Memory B cell (primary cell): ENCODE measurements around the gene CCDC27.
"Not testable (repeated sequence)": the region's sequence is repeated elsewhere in the genome, so short reads cannot be mapped to it uniquely, and the experiment has no call there.

Experiments
- ATAC-seq: fragments of 150-1000 bp; cut with Tn5 transposase; 2 replicates; pipeline ENCODE4 v1.10.0; 2021; ENCODE audit warnings: low read depth, mild to moderate bottlenecking, moderate library complexity
- DNase-seq, 2 donors: peaks; one replicate each; pipeline ENCODE4 v3.0.0; 2022; ENCODE audit warnings: low spot score in 2 of 2
- H3K27ac Mint-ChIP-seq: one replicate; pipeline ENCODE4 v1.8.0; 2022; ENCODE audit warnings: mild to moderate bottlenecking, moderate library complexity, mixed read lengths
- H3K27me3 Mint-ChIP-seq: one replicate; pipeline ENCODE4 v1.8.0; 2022; ENCODE audit warnings: mixed read lengths
- H3K36me3 Mint-ChIP-seq: one replicate; pipeline ENCODE4 v1.8.0; 2022; ENCODE audit warnings: mild to moderate bottlenecking, mixed read lengths
- H3K4me1 Mint-ChIP-seq: one replicate; pipeline ENCODE4 v1.8.0; 2022; ENCODE audit warnings: mixed read lengths
- H3K4me3 Mint-ChIP-seq: one replicate; pipeline ENCODE4 v1.8.0; 2022; ENCODE audit warnings: mild to moderate bottlenecking, moderate library complexity, mixed read lengths
- H3K9me3 Mint-ChIP-seq: one replicate; pipeline ENCODE4 v1.8.0; 2022; ENCODE audit warnings: mixed read lengths

The CCDC27 gene

DNA sequence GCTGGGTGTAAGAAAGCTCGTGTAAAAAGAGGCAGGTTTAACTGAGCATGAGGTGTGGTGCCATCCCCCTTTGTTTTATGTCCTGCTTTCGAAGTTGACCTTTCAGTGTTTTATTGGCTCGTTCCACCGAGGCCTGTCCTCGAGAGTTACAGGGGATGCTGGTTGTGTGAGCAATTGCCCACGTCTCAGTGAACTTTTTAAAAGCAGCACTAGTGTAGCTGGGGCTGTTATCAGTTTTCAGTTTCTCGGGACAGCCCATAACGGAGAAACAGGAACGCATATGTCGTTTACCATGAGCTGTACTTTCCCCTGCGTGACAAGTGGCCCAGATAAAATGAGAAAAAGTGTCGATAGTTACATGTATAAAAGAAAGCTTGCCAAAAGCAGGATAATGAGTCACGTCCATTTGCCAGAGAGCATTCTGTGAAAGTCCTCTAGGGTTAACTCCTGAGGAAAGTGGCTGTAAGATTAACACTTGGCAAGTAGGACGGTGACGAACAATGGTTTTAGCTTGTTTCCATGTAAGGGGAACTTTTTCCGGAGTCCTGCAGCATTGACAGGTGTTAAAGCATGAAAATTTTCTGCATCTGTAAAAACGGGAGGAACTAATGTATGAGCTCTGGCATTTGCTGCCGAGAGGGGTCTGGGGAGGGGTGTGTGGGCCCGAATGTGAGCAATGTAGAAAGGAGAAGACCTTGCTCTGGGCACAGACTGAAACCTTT lies 51.8 kb downstream of the CCDC27 start:
- H3K9me3 Mint-ChIP-seq, result peaks cover 5% of the 10 kb centered on the region
- ATAC-seq, result no peak
- no peak overlapping the region for H3K27ac Mint-ChIP-seq
- peaks cover 7% of the 10 kb centered on the region for H3K4me1 Mint-ChIP-seq
- H3K36me3 Mint-ChIP-seq, result peaks cover 3% of the 10 kb centered on the region
- H3K27me3 Mint-ChIP-seq, result peaks cover 7% of the 10 kb centered on the region
- peak overlapping the region; percentile 18 for H3K4me3 Mint-ChIP-seq
- no peak for DNase-seq

- not testable (repeated sequence) for ATAC-seq, H3K9me3 Mint-ChIP-seq, H3K27me3 Mint-ChIP-seq
These were observed 52.3 kb downstream of the CCDC27 start for GRCh38 chr1:3804627-3804944.

DNA sequence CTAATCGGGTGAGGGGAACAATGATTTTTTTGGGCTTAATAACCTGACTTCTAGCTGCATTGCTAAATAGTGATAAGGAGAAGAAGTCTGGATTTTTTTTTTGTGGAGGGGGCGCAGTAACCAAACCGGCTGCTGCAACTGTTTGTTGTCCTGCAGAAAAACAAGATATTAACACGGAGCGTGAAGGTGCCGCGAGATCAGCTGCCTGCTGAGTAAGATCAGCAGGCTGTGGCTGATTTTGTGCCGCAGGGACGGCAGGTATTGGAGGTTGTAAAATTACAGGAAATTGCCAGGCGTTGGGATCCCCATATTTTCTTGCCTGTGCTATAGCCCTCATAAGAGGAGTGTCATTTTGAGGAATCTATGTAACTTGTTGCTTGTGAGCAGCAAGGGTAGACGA lies 52.8 kb downstream of the CCDC27 start:
- H3K4me1 Mint-ChIP-seq, result peaks cover 7% of the 10 kb centered on the region
- H3K4me3 Mint-ChIP-seq, result no peak overlapping the region
- H3K27ac Mint-ChIP-seq, result no peak overlapping the region
- DNase-seq, result no peak
- peaks cover 3% of the 10 kb centered on the region for H3K36me3 Mint-ChIP-seq
- peaks cover 5% of the 10 kb centered on the region for H3K9me3 Mint-ChIP-seq
- no peak for ATAC-seq
- peaks cover 5% of the 10 kb centered on the region for H3K27me3 Mint-ChIP-seq

More at GRCh38 chr1:3804627-3804944, 52.3 kb downstream of the CCDC27 start:
- DNase-seq, H3K4me1 Mint-ChIP-seq, H3K27ac Mint-ChIP-seq, H3K36me3 Mint-ChIP-seq: not testable (repeated sequence)
- H3K4me3 Mint-ChIP-seq, result peak overlapping the region; percentile 18

GRCh38 chr1:3807769-3808168 lies 55.5 kb downstream of the CCDC27 start:
- H3K27ac Mint-ChIP-seq, result no peak overlapping the region
- H3K4me1 Mint-ChIP-seq, result peaks cover 4% of the 10 kb centered on the region
- peaks cover 5% of the 10 kb centered on the region for H3K27me3 Mint-ChIP-seq
- no peak for ATAC-seq
- DNase-seq, result no peak
- H3K4me3 Mint-ChIP-seq, result no peak overlapping the region
- H3K36me3 Mint-ChIP-seq, result peaks cover 3% of the 10 kb centered on the region
- H3K9me3 Mint-ChIP-seq, result peaks cover 5% of the 10 kb centered on the region

GRCh38 chr1:3809680-3810079 lies 57.4 kb downstream of the CCDC27 start:
- Mint-ChIP-seq H3K4me3 (no peak overlapping the region), H3K27me3 (peaks cover 5% of the 10 kb centered on the region), H3K4me1 (no peaks in the 10 kb centered on the region), H3K9me3 (peaks cover 5% of the 10 kb centered on the region), H3K27ac (no peak overlapping the region), H3K36me3 (peaks cover 8% of the 10 kb centered on the region)
- DNase-seq (no peak), ATAC-seq (no peak)

DNA sequence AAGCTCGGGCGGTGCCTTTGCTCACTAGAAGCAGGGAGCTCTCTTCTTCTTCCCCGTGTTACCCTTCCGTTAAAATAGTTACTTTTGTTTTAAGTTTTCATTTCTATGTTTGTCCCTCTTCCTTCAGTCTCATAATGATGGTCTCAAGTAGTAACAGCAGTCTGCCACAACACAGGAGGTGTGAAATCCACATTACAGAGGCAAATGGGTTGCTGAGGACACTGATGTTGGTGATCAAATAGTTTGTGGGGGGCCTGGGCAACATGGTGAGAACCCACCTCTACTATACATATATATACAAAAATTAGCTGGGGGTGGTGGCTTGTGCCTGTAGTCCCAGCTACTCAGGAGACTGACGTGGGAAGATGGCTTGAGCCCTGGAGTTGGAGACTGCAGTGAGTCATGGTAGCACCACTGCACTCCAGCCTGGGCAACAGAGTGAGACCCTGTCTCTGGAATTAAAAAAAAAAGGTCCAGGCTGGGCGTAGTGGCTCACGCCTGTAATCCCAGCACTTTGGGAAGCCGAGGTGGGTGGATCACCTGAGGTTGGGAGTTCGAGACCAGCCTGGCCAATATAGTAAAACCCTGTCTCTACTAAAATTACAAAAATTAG lies 58.0 kb downstream of the CCDC27 start:
- not testable (repeated sequence) for H3K27ac Mint-ChIP-seq, H3K9me3 Mint-ChIP-seq, ATAC-seq, H3K4me1 Mint-ChIP-seq, H3K4me3 Mint-ChIP-seq, H3K27me3 Mint-ChIP-seq, DNase-seq
- H3K36me3 Mint-ChIP-seq, result peaks cover 13% of the 10 kb centered on the region

DNA sequence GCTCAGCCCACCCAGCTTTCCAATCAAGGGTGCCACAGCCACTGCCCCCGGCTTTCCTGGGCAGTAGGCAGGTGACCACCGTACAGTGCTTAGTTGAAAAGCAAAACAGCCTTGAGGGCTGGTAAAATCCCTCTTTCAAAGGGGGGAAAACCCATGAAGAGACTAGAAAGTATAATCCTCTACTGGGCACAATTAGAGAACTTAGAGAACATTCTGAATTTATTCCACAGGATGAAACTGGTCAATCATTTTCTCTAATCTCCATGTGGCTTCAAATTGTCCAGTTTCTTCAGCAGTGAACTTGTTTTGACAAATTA lies 59.3 kb downstream of the CCDC27 start:
- Mint-ChIP-seq H3K27me3 (peaks cover 2% of the 10 kb centered on the region), H3K9me3 (peaks cover 5% of the 10 kb centered on the region), H3K4me1 (no peaks in the 10 kb centered on the region), H3K27ac (no peak overlapping the region), H3K36me3 (peaks cover 17% of the 10 kb centered on the region), H3K4me3 (no peak overlapping the region)
- DNase-seq (no peak), ATAC-seq (no peak)

- no peaks in the 10 kb centered on the region for H3K4me1 Mint-ChIP-seq
- H3K9me3 Mint-ChIP-seq, result no peaks in the 10 kb centered on the region
- peaks cover 20% of the 10 kb centered on the region for H3K36me3 Mint-ChIP-seq
- ATAC-seq, result no peak
- no peak overlapping the region for H3K4me3 Mint-ChIP-seq
- no peaks in the 10 kb centered on the region for H3K27me3 Mint-ChIP-seq
- no peak for DNase-seq
- H3K27ac Mint-ChIP-seq, result no peak overlapping the region
These were observed 61.8 kb downstream of the CCDC27 start for GRCh38 chr1:3814065-3814464.

GRCh38 chr1:3814771-3815561 lies 62.7 kb downstream of the CCDC27 start:
- Mint-ChIP-seq H3K9me3 (no peaks in the 10 kb centered on the region), H3K4me1 (no peaks in the 10 kb centered on the region), H3K27ac (no peak overlapping the region), H3K27me3 (no peaks in the 10 kb centered on the region), H3K36me3 (peaks cover 25% of the 10 kb centered on the region), H3K4me3 (no peak overlapping the region)
- DNase-seq (no peak), ATAC-seq (no peak)

DNA sequence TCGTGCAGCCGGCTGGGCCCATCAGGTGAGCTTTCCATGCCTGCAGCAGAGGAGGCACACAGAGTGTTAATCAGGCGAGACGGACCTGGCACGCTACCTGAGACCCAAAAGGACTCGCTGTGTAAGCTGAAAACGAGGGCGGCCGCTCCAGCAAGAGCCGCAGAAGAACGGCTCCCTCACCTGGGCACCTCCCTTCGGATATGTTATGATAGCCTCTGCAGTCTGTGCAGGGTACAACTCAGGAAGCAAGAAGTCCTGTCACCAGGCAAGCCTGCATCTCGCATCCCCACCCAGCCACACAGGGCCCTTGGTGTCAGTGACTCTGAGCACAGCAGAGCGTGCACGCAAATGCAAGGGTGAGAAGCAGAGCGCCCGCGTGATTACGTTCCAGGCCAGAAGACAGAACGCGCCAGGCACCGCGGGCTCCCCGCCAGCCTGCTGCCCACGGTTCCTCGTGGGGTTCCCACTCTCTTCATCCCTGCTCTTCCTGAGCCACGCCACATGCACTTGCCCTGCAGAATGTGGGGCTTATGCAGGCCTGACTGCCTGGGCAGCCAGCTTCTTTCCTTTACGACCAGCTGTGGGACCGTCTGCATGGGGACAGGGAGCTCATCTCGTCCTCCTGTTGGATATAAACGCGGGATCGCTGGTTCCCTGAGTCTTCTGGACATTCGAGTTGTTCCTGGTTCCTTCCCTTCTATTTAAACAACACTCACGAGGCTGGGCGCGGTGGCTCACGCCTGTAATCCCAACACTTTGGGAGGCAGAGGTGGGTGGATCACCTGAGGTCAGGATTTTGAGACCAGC lies 64.3 kb downstream of the CCDC27 start:
- ATAC-seq (no peak), DNase-seq (no peak)
- Mint-ChIP-seq H3K27me3 (no peaks in the 10 kb centered on the region), H3K4me1 (no peaks in the 10 kb centered on the region), H3K36me3 (peaks cover 29% of the 10 kb centered on the region), H3K4me3 (no peak overlapping the region), H3K27ac (no peak overlapping the region), H3K9me3 (no peaks in the 10 kb centered on the region)

- H3K9me3 Mint-ChIP-seq, result no peaks in the 10 kb centered on the region
- H3K4me3 Mint-ChIP-seq, result no peak overlapping the region
- no peak for DNase-seq
- no peaks in the 10 kb centered on the region for H3K27me3 Mint-ChIP-seq
- no peak overlapping the region for H3K27ac Mint-ChIP-seq
- ATAC-seq, result no peak
- peaks cover 32% of the 10 kb centered on the region for H3K36me3 Mint-ChIP-seq
- no peaks in the 10 kb centered on the region for H3K4me1 Mint-ChIP-seq
These were observed 65.0 kb downstream of the CCDC27 start for GRCh38 chr1:3817138-3817740.

- H3K4me3 Mint-ChIP-seq, result no peak overlapping the region
- H3K36me3 Mint-ChIP-seq, result peaks cover 36% of the 10 kb centered on the region
- no peaks in the 10 kb centered on the region for H3K4me1 Mint-ChIP-seq
- H3K9me3 Mint-ChIP-seq, result no peaks in the 10 kb centered on the region
- peak overlapping the region; percentile 49 for H3K27ac Mint-ChIP-seq
- ATAC-seq (no peak), DNase-seq (no peak)
- no peaks in the 10 kb centered on the region for H3K27me3 Mint-ChIP-seq
These were observed 65.8 kb downstream of the CCDC27 start for GRCh38 chr1:3817821-3818597.

- Mint-ChIP-seq H3K27me3 (no peaks in the 10 kb centered on the region), H3K36me3 (peaks cover 41% of the 10 kb centered on the region), H3K4me1 (no peaks in the 10 kb centered on the region), H3K4me3 (no peak overlapping the region), H3K9me3 (no peaks in the 10 kb centered on the region), H3K27ac (no peak overlapping the region)
- DNase-seq (no peak), ATAC-seq (no peak)
These were observed 67.5 kb downstream of the CCDC27 start for GRCh38 chr1:3819771-3820200.
